Prostate gland (tissue), 2 donors: Measurements from ENCODE around the gene C16orf74.

Experiments used
- POLR2AphosphoS5 ChIP-seq: sonication (generic); formaldehyde crosslinking; IDR thresholded peaks from one replicate; pipeline ENCODE4 v1.6.1; 2017; ENCODE audit warnings: antibody characterized with exemption
- TF ChIP-seq, protein P1 (sequence below), 4 experiments: fragments of 200-600 bp in 2 of 4; fragments of 450-650 bp in 2 of 4; sonication (generic) in 2 of 4; IDR thresholded peaks; 1 replicate in 3 of 4; 2 replicates in 1 of 4; pipeline ENCODE4 v1.5.1; 2016 to 2019; ENCODE audit warnings: antibody characterized with exemption in 4 of 4, mild to moderate bottlenecking in 2 of 4, moderate library complexity in 2 of 4

DNA sequence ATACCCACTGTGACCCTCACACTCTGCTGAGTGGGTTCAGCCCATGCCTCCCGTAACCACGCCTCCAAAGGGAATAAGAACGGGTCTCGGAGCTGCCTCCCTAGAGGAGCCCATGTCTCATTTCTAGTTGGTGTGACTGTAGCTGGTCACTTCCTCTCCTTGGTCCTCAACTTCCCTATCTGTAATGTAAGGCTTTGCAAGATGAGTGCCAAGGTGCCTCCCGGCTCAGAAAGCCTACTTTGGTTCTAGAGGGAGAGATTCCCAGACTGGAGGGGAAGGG is 20.8 kb downstream of the C16orf74 start:
- TF ChIP-seq, protein P1, sequence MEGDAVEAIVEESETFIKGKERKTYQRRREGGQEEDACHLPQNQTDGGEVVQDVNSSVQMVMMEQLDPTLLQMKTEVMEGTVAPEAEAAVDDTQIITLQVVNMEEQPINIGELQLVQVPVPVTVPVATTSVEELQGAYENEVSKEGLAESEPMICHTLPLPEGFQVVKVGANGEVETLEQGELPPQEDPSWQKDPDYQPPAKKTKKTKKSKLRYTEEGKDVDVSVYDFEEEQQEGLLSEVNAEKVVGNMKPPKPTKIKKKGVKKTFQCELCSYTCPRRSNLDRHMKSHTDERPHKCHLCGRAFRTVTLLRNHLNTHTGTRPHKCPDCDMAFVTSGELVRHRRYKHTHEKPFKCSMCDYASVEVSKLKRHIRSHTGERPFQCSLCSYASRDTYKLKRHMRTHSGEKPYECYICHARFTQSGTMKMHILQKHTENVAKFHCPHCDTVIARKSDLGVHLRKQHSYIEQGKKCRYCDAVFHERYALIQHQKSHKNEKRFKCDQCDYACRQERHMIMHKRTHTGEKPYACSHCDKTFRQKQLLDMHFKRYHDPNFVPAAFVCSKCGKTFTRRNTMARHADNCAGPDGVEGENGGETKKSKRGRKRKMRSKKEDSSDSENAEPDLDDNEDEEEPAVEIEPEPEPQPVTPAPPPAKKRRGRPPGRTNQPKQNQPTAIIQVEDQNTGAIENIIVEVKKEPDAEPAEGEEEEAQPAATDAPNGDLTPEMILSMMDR (IDR thresholded peaks at IDR 0.05): no peak
- no peak for TF ChIP-seq POLR2AphosphoS5
